Neuron (in vitro differentiated cells): Measurements from ENCODE around the gene TBC1D32.
A peak's percentile ranks its signal among the peaks of the same experiment; 100 is the strongest.
"Not testable (repeated sequence)": the region's sequence is repeated elsewhere in the genome, so short reads cannot be mapped to it uniquely, and the experiment has no call there.

ENCODE experiments used
- H2AFZ ChIP-seq: one replicate; pipeline ENCODE4 v1.6.1; 2013; ENCODE audit warnings: low read depth, mild to moderate bottlenecking, inconsistent platforms, low read length, moderate library complexity
- H3K27me3 ChIP-seq: one replicate; pipeline ENCODE4 v1.6.1; 2013; ENCODE audit warnings: low read length; ENCODE audit not compliant: insufficient read depth
- H3K36me3 ChIP-seq: one replicate; pipeline ENCODE4 v1.6.1; 2013; ENCODE audit warnings: low read length; ENCODE audit not compliant: insufficient read depth
- H3K4me1 ChIP-seq: one replicate; pipeline ENCODE4 v1.6.1; 2013; ENCODE audit warnings: low read length; ENCODE audit not compliant: insufficient read depth
- H3K4me3 ChIP-seq: 2 replicates; pipeline ENCODE4 v1.5.1; 2013; ENCODE audit warnings: mild to moderate bottlenecking, low read length, moderate library complexity
- H3K9me3 ChIP-seq: one replicate; pipeline ENCODE4 v1.6.1; 2013; ENCODE audit warnings: low read length

The TBC1D32 gene

DNA sequence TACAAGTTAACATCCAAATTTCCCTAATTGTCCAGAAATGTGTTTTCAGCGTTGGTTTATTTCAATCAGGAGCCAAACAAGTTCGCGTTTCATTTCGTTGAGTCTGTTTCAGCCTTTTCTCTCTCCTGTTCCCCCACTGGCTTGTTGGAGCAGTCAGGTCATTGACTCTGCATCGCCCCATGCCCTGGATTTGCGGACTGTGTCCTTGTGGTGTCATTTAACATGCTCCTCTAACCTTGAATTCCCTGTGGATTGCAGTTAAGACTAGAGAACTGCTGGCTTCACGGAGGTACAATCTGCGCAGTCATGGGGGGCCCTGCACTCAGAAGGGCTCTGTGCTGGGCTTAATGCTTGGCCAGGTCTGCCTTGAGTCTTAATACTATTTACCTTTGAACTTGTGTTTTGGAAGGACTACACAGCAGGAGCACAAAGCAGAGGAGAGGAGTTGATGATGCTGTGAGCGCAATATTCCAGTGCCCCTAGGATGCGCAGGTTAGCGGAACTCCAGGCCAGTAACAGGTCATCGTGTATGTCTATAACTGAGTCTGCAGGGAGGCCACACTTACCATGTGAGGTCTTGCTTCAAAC is 5.5 kb upstream of the TBC1D32 start:
- Histone ChIP-seq H3K27me3 (no peaks in the 10 kb centered on the region), H3K36me3 (no peaks in the 10 kb centered on the region), H3K4me1 (no peaks in the 10 kb centered on the region), H2AFZ (no peak overlapping the region), H3K4me3 (no peak overlapping the region), H3K9me3 (no peaks in the 10 kb centered on the region)

DNA sequence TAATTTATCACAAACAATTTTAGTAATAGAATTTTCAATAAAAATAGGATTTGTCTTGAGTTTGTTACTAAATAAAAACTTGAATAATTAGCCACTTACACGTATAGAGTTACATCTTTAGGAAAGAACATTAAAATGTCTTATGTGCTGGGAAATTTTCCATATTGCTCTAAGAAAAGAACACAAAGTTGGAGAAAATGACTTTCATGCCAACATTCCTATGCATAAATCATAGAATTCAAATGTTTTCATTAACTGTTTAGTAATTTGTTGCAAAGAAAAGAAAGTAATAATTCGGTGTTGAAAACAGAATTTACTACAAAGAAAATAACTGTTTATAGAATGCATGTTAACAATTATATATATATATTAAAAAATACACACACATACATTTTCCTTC is 4.7 kb upstream of the TBC1D32 start:
- Histone ChIP-seq H2AFZ (no peak overlapping the region), H3K9me3 (no peaks in the 10 kb centered on the region), H3K4me3 (no peak overlapping the region), H3K27me3 (no peaks in the 10 kb centered on the region), H3K4me1 (peaks cover 3% of the 10 kb centered on the region), H3K36me3 (no peaks in the 10 kb centered on the region)

DNA sequence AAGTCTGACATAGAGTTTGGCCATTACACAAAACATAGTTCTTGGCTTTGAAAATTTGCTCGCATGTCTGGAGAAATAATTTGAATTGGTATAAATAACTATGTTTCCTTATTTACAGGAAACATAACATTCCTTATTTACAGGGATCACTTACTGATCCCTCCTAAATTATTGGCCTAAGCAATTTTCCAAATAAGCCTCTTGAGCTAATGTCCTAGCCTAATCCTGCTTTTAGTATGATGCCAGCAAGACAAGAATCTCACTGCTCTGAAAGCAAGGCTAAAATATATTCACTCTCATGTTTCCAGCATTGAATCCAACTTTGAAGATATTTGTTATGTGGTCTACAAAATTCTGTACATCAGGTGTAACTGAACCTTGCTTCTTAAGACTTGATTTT is 4.1 kb upstream of the TBC1D32 start:
- no peak overlapping the region for H2AFZ ChIP-seq
- H3K9me3 ChIP-seq: no peaks in the 10 kb centered on the region
- H3K4me1 ChIP-seq: peaks cover 5% of the 10 kb centered on the region
- H3K27me3 ChIP-seq: no peaks in the 10 kb centered on the region
- H3K36me3 ChIP-seq: no peaks in the 10 kb centered on the region
- no peak overlapping the region for H3K4me3 ChIP-seq

DNA sequence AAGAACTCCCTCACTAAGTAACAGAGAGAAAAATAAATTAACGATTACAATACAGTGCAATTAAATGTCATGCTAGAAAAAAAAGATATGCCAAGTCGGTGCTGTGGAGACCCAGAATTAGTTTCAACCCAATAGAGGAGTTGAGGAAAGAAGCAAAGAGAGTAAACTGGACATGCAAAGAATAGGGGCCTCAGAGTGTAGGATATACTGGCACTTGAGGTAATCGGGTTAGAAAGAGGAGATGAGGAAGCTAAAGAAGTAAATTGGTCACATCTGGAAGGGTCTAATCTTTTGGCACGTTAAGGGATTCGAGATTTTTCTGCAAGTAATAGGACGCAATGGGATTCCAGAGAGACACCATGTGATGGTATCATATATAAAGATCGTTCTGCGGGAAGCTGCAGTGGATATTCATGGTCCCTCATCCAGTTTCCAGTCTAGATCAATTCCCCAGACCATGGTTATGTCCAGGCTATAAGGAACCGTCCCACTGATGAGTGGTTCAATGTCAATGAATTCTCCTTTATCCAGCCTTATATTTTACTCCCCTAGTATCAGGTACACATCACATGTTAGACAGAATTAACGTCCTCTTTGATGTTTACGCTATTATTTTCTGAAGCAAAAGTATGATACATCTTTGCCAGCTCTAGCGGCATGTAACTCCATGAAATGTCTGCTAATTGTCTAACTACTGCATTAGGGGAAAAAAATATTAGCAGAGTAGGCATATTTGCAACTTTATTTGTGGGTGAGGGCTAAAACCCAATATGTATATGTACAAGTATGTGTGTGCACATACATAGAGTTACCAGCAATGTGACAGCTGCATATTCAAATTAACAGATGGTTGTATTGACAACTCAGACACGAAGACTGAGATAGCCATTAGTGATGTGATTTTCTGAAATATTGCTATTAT is 1.1 kb upstream of the TBC1D32 start:
- Histone ChIP-seq H2AFZ (peak overlapping the region; percentile 50), H3K9me3 (no peaks in the 10 kb centered on the region), H3K36me3 (no peaks in the 10 kb centered on the region), H3K4me3 (peak overlapping the region; percentile 79), H3K4me1 (peaks cover 5% of the 10 kb centered on the region), H3K27me3 (no peaks in the 10 kb centered on the region)

DNA sequence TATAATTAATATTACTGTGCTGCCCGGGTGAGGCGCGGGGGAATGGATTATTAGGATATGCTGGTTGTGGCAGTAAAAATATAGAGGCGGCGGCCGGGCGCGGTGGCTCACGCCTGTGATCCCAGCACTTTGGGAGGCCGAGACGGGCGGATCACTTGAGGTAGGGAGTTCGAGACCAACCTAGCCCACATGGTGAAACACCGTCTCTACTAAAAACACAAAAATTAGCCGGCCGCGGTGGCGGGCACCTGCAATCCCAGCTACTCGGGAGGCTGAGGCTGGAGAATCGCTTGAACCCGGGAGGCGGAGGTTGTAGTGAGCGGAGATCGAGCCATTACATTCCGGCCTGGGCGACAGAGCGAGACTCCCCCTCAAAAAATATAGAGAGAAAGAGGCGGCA is 586 bp downstream of the TBC1D32 start:
- not testable (repeated sequence) for H3K4me1 ChIP-seq, H3K36me3 ChIP-seq, H2AFZ ChIP-seq, H3K9me3 ChIP-seq, H3K27me3 ChIP-seq
- H3K4me3 ChIP-seq: peak overlapping the region; percentile 79

DNA sequence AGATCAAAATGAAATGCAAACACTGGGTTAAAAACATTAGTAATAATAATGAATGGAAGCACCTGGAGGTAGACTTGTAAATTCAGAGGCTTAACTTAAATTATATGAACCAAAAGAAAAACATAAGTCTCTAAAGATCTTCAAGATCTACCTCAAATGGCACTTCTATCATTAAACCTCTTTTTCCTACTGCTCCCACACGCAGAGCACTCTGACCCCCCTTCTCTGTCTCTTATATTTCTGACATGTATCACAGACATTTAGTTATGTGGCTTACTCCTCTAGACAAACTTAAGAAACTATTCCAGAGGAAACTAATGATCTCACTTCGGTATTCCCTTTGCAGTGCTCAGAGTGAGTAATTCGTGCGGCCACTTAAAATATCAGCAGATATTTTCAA is 1.1 kb downstream of the TBC1D32 start:
- no peaks in the 10 kb centered on the region for H3K27me3 ChIP-seq
- no peaks in the 10 kb centered on the region for H3K9me3 ChIP-seq
- H3K36me3 ChIP-seq: no peaks in the 10 kb centered on the region
- H3K4me1 ChIP-seq: peaks cover 5% of the 10 kb centered on the region
- no peak overlapping the region for H3K4me3 ChIP-seq
- no peak overlapping the region for H2AFZ ChIP-seq

DNA sequence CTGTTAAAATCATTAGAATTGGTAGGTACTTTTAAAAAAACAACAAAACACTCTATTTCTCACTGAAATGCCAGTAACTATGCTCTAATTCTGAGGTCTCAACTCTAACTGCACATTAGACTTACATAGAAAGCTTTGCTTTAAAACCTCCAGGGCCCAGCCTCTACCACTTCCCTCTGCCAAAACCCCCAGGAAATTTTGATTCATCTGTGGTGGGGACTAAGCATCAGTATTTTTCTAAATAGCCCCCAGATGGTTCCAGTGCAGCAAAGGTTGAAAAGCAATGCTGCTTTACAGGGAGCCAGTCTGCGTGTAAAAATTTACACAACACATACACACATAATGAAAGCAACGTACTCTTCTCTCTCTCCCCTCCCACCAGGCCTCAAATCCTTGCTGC is 3.8 kb downstream of the TBC1D32 start:
- H3K9me3 ChIP-seq: no peaks in the 10 kb centered on the region
- H3K27me3 ChIP-seq: no peaks in the 10 kb centered on the region
- H3K4me3 ChIP-seq: no peak overlapping the region
- no peak overlapping the region for H2AFZ ChIP-seq
- no peaks in the 10 kb centered on the region for H3K36me3 ChIP-seq
- H3K4me1 ChIP-seq: peaks cover 5% of the 10 kb centered on the region

DNA sequence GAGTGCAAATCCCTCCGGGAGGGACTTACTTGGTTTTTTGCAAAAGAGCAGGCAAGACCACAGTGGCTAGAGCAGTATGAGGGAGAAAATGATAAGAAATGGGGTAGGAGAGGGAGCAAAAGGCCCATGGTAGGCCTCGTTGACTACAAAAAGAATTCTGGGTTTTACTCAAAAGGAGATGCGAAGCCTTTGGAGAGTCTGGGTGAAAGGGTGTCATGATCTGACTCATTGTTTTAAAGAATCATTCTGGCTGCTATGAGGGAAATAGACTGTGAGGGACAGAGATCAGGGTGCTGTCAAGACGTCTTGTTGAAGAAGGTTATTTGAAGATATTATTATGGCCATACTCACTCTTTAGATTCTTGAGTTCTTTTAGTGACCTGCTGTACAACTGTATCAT is 13.0 kb downstream of the TBC1D32 start:
- Histone ChIP-seq H3K36me3 (peaks cover 9% of the 10 kb centered on the region), H3K9me3 (no peaks in the 10 kb centered on the region), H3K4me3 (no peak overlapping the region), H3K4me1 (no peaks in the 10 kb centered on the region), H2AFZ (no peak overlapping the region), H3K27me3 (no peaks in the 10 kb centered on the region)

DNA sequence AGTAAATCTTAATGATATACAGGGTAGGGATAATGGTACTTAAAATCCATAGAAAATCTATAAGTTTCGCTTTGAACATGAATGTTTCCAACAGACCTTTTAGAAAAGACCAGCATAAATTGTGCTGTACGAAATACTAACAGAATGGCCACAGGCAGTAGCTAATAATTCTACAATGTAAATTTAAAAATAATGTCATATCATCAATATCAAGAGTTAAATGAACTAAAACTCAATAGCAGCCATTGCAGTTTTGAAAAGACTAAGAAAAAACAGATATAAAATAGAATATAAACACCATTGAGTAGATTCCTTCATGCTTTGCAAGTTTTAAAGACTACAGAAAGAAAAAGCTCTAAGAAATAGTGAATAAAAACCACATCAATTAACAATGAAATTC is 14.7 kb downstream of the TBC1D32 start:
- no peak overlapping the region for H2AFZ ChIP-seq
- H3K4me1 ChIP-seq: no peaks in the 10 kb centered on the region
- H3K9me3 ChIP-seq: no peaks in the 10 kb centered on the region
- H3K36me3 ChIP-seq: peaks cover 11% of the 10 kb centered on the region
- no peaks in the 10 kb centered on the region for H3K27me3 ChIP-seq
- no peak overlapping the region for H3K4me3 ChIP-seq

DNA sequence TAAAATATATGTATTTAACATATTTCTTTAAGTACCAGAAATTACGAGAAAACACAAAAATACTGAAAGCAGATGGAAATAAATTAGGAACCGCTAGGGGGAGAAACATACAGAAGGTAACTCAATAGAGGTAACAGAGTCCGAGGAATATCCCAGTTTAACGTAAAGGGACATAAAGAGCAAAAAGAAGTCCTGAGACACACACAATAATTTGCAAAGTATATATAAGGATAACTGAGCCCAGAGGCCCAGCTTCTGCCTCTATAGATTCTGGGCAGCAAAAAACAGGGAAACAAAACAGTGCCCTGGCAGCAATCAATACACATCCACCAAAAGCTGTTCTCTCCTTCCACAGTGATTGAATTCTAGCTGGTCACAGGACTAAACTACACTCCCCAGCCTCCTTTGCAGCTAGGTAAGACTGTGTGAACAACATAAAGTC is 15.1 kb downstream of the TBC1D32 start:
- H3K27me3 ChIP-seq: no peaks in the 10 kb centered on the region
- H3K36me3 ChIP-seq: peaks cover 11% of the 10 kb centered on the region
- H2AFZ ChIP-seq: no peak overlapping the region
- no peaks in the 10 kb centered on the region for H3K9me3 ChIP-seq
- H3K4me3 ChIP-seq: no peak overlapping the region
- H3K4me1 ChIP-seq: no peaks in the 10 kb centered on the region

DNA sequence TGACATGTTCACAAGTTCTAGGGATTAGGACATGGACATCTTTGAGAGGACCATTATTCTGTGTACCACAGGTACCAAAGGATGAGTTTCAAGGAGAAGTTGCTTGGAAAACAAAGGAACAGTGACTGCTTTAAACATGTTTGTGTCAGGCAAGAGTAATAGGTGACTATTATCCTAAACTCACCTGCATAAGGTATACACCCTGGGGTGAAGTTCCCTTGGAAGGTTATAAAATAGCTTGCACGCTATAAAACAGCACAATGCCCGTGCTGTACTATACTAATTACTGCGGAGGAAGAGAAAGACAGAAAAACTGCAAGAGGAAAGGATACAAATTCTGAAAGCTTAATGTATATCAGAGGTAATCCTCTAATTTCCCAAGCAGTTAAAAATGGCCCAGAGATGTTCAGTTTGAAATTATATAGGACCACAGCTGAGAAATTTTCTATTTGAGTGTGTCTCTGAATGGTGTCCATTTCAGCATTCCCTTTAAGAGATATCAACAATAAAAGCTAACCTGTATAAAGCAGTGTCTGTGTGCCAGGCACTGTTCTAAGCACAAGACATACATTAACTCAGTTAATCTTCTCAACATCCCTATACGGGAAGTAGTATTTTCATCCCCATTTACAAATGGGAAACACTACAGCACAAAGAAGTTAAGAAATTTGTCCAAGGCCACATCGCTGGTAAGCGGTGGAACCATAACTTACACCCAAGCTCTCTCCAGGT is 19.7 kb downstream of the TBC1D32 start:
- Histone ChIP-seq H3K27me3 (no peaks in the 10 kb centered on the region), H3K4me1 (no peaks in the 10 kb centered on the region), H3K36me3 (peaks cover 8% of the 10 kb centered on the region), H3K9me3 (no peaks in the 10 kb centered on the region), H2AFZ (no peak overlapping the region), H3K4me3 (no peak overlapping the region)

DNA sequence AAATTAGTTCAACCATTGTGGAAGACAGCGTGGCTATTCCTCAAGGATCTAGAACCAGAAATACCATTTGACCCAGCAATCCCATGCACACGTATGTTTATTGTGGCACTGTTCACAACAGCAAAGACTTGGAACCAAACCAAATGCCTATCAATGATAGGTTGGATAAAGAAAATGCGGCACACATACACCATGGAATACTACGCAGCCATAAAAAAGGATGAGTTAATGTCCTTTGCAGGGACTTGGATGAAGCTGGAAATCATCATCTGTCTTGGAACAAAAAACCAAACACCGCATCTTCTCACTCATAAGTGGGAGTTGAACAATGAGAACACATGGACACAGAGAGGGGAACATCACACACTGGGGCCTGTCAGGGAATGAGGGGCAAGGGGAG is 22.5 kb downstream of the TBC1D32 start:
- H3K9me3 ChIP-seq, H3K4me1 ChIP-seq, H3K27me3 ChIP-seq: not testable (repeated sequence)

DNA sequence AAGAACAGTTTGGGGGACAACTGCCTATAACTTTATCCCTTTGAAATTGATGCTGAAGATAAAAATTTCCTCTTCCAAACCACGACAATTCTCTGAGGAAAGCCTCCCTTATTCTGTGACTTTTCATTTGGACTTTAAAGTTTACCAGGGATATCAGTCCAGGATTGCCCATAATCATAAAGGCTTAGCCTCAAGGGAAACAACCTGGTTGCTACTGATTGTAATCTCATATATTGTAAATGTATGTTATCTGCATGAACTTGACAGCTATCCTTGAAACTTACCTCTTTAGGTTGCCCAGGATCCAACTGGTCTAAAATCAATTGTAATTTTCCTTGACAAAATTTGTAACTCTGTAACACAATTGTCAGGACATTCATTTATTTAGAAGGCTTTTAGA is 23.8 kb downstream of the TBC1D32 start:
- Histone ChIP-seq H3K4me3 (no peak overlapping the region), H3K4me1 (no peaks in the 10 kb centered on the region), H3K36me3 (peaks cover 2% of the 10 kb centered on the region), H3K27me3 (no peaks in the 10 kb centered on the region), H2AFZ (no peak overlapping the region), H3K9me3 (no peaks in the 10 kb centered on the region)

More for the DNA sequence above, 22.5 kb downstream of the TBC1D32 start:
- H3K36me3 ChIP-seq, H2AFZ ChIP-seq, H3K4me3 ChIP-seq: not testable (repeated sequence)
